Ishikawa (cell line): ENCODE results near the gene DIAPH2.

Experiments used
- EP300 ChIP-seq: IDR thresholded peaks from 2 replicates; pipeline ENCODE4 v1.6.1; 2012; ENCODE audit warnings: borderline replicate concordance
- FOXM1 ChIP-seq: IDR thresholded peaks from 2 replicates; pipeline ENCODE4 v1.6.1; 2012; ENCODE audit warnings: low read depth, borderline replicate concordance
- NFIC ChIP-seq: IDR thresholded peaks from 2 replicates; pipeline ENCODE4 v1.6.1; 2012
- REST ChIP-seq: IDR thresholded peaks from 2 replicates; pipeline ENCODE4 v1.6.1; 2012; ENCODE audit warnings: low read depth, mild to moderate bottlenecking
- TCF12 ChIP-seq: IDR thresholded peaks from 2 replicates; pipeline ENCODE4 v1.6.1; 2012; ENCODE audit warnings: low read depth
- TEAD4 ChIP-seq: IDR thresholded peaks from 2 replicates; pipeline ENCODE4 v1.6.1; 2012
- YY1 ChIP-seq: IDR thresholded peaks from 2 replicates; pipeline ENCODE4 v1.6.1; 2012; ENCODE audit warnings: low read depth
- ZBTB7A ChIP-seq: IDR thresholded peaks from 2 replicates; pipeline ENCODE4 v1.6.1; 2012; ENCODE audit warnings: low read depth
- TF ChIP-seq, protein P1 (sequence below): IDR thresholded peaks from 2 replicates; pipeline ENCODE4 v1.6.1; 2012

- no peak for TF ChIP-seq EP300
- no peak for TF ChIP-seq FOXM1
- TF ChIP-seq ZBTB7A = no peak
- TF ChIP-seq TEAD4 = no peak
- TF ChIP-seq NFIC = no peak
- TF ChIP-seq REST = no peak
- TF ChIP-seq YY1 = no peak
- TF ChIP-seq, protein P1, sequence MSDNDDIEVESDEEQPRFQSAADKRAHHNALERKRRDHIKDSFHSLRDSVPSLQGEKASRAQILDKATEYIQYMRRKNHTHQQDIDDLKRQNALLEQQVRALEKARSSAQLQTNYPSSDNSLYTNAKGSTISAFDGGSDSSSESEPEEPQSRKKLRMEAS = no peak
- TF ChIP-seq TCF12 = no peak
Observed at GRCh38 chrX:97027384-97027922, 342.8 kb downstream of the DIAPH2 start.
